HFFc6 (cell line): Measurements from ENCODE around the gene TRIM9. TPM values are rescaled to one million over a fixed set of nuclear protein-coding genes. Genes with fewer than 3 reads are reported as not detected.

Experiments used
- DNase-seq: peaks from one replicate; pipeline ENCODE4 v3.0.0-alpha.2; 2018
- H3K27ac Mint-ChIP-seq: 2 replicates; pipeline ENCODE4 v1.8.0; 2020; ENCODE audit warnings: mild to moderate bottlenecking, mixed read lengths
- H3K27me3 Mint-ChIP-seq: 2 replicates; pipeline ENCODE4 v1.8.0; 2021; ENCODE audit warnings: mild to moderate bottlenecking, moderate library complexity, mixed read lengths; ENCODE audit not compliant: insufficient read depth
- H3K36me3 Mint-ChIP-seq: 2 replicates; pipeline ENCODE4 v1.8.0; 2021; ENCODE audit warnings: low read depth, mixed read lengths
- H3K4me1 Mint-ChIP-seq: 2 replicates; pipeline ENCODE4 v1.8.0; 2020; ENCODE audit warnings: low read depth, mixed read lengths
- H3K4me3 Mint-ChIP-seq: 2 replicates; pipeline ENCODE4 v1.8.0; 2020; ENCODE audit warnings: mild to moderate bottlenecking, moderate library complexity, mixed read lengths
- H3K9me3 Mint-ChIP-seq: 2 replicates; pipeline ENCODE4 v1.8.0; 2020; ENCODE audit warnings: mild to moderate bottlenecking, mixed read lengths
- total RNA-seq, 6 experiments: library from RNA; stranded (reverse); fragmentation: NEBNext Ultra II Directional; extraction: Animal tissue kit (Norgen Biotek cat#: 25700); gene quantifications; 2 replicates in 1 of 6; 3 replicates in 5 of 6; pipeline ENCODE4 v1.2.3, GENCODE V29; 2021
- TF ChIP-seq, protein P1 (sequence below): fragments of 200-600 bp; sonication (generic); IDR thresholded peaks from 2 replicates; pipeline ENCODE4 v1.5.0; 2021; ENCODE audit warnings: antibody characterized with exemption, mild to moderate bottlenecking

Gene TRIM9
- total RNA-seq, 6 experiments from 2014 or later: 0.05 TPM; not detected in 5

GRCh38 chr14:50984036-50984710 lies 110.7 kb downstream of the TRIM9 start:
- peaks cover 40% of the 10 kb centered on the region for H3K27me3 Mint-ChIP-seq
- no peaks in the 10 kb centered on the region for H3K36me3 Mint-ChIP-seq
- no peak overlapping the region for H3K27ac Mint-ChIP-seq
- no peak overlapping the region for H3K4me3 Mint-ChIP-seq
- TF ChIP-seq, protein P1, sequence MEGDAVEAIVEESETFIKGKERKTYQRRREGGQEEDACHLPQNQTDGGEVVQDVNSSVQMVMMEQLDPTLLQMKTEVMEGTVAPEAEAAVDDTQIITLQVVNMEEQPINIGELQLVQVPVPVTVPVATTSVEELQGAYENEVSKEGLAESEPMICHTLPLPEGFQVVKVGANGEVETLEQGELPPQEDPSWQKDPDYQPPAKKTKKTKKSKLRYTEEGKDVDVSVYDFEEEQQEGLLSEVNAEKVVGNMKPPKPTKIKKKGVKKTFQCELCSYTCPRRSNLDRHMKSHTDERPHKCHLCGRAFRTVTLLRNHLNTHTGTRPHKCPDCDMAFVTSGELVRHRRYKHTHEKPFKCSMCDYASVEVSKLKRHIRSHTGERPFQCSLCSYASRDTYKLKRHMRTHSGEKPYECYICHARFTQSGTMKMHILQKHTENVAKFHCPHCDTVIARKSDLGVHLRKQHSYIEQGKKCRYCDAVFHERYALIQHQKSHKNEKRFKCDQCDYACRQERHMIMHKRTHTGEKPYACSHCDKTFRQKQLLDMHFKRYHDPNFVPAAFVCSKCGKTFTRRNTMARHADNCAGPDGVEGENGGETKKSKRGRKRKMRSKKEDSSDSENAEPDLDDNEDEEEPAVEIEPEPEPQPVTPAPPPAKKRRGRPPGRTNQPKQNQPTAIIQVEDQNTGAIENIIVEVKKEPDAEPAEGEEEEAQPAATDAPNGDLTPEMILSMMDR: no peak
- H3K4me1 Mint-ChIP-seq: no peaks in the 10 kb centered on the region
- no peak for DNase-seq
- H3K9me3 Mint-ChIP-seq: no peaks in the 10 kb centered on the region

- TF ChIP-seq, protein P1: no peak
- peaks cover 24% of the 10 kb centered on the region for H3K27me3 Mint-ChIP-seq
- no peaks in the 10 kb centered on the region for H3K4me1 Mint-ChIP-seq
- H3K27ac Mint-ChIP-seq: no peak overlapping the region
- H3K9me3 Mint-ChIP-seq: no peaks in the 10 kb centered on the region
- H3K4me3 Mint-ChIP-seq: no peak overlapping the region
- DNase-seq: no peak
- H3K36me3 Mint-ChIP-seq: no peaks in the 10 kb centered on the region
Measured at GRCh38 chr14:50979941-50980850, 114.7 kb downstream of the TRIM9 start.

DNA sequence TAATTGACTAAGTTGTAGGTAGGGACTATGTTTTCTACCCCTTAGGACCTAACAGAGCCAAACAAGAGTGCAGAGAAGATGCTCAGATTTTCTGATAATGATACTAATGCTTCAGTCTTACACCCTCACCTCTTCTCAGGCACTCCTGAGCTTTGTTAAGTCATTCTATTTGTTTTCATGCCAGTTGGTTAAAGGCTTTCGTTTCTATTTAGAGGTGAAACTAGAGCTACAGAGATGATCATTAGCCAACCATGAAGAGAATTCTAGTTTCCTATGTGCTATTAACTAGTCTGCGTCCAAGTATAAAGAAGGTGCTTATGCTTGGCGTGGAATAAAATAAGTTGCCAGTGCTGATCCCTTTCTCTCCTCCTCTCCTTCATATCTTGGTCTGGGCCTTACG lies 116.0 kb downstream of the TRIM9 start:
- Mint-ChIP-seq H3K27ac (no peak overlapping the region), H3K36me3 (no peaks in the 10 kb centered on the region), H3K27me3 (peaks cover 18% of the 10 kb centered on the region), H3K4me3 (no peak overlapping the region), H3K4me1 (no peaks in the 10 kb centered on the region), H3K9me3 (no peaks in the 10 kb centered on the region)
- no peak for DNase-seq
- TF ChIP-seq, protein P1: no peak

- TF ChIP-seq, protein P1: no peak
- Mint-ChIP-seq H3K36me3 (no peaks in the 10 kb centered on the region), H3K4me1 (no peaks in the 10 kb centered on the region), H3K27me3 (peaks cover 18% of the 10 kb centered on the region), H3K9me3 (no peaks in the 10 kb centered on the region), H3K27ac (no peak overlapping the region), H3K4me3 (no peak overlapping the region)
- no peak for DNase-seq
Measured at GRCh38 chr14:50978529-50978871, 116.4 kb downstream of the TRIM9 start.

DNA sequence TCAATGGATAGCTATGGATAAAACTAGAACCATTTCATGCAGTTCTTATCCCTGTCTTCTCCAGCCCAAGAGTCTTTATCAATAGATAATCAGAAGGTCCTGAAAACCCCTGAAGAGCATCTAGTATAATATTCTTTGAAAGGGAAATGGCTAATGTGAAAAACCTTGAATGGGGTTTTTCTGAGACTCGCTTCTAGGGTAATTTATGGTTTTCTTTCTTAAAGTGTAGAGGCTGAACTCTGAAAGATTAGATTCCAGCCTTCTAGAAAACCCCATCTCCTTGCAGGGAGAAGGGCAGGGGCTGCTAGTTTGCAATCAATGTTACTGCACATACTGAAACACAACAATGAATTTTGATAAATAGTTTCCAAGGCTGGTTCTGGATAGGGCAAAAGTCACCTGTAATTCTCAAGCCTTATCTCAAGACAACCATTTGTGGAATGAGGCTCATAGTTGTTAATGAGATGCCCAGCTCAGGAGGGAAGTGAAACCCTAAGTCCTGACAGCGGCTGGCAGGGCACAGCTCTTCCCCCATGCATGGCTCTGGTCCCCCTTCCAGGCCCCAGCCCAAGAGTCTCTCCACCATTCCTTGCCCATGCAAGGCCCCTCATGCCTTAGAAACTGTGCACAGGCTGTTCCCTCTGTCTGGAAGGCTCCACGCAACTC lies 116.9 kb downstream of the TRIM9 start:
- TF ChIP-seq, protein P1: no peak
- Mint-ChIP-seq H3K4me3 (no peak overlapping the region), H3K27ac (no peak overlapping the region), H3K4me1 (no peaks in the 10 kb centered on the region), H3K27me3 (peaks cover 23% of the 10 kb centered on the region), H3K9me3 (no peaks in the 10 kb centered on the region), H3K36me3 (no peaks in the 10 kb centered on the region)
- DNase-seq: no peak
